Stimulated activated naive CD8-positive, alpha-beta T cell treated with anti-CD3 and anti-CD28 coated beads, Interleukin-15, Interleukin-2, amounts not matched to agents 100 U/mL and 50 U/mL, for 24 hours (primary cell): ENCODE data around the gene ATG13.

Experiments used
- ATAC-seq: fragments of 150-1000 bp; cut with Tn5 transposase; one replicate; pipeline ENCODE4 v1.10.0; 2021
- DNase-seq: peaks from one replicate; pipeline ENCODE4 v3.0.0; 2021

Gene ATG13

DNA sequence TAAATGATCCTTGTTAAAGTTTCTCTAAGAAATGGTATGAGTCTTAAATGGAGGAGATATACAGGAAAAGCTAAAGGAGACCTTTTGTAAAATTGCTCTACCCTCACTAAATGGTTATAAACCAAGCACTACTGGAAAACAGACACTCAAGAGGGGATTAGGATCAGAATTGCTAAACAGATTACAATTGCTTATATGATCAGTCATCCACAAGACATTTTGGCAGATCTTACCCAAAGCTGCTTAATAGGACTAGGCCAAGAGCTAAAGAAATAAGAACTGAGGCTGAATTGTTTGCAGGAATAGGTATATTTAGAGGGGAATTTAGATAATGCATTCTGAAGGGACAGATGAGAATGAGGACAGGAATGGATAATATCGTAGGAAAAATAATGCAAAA, 9.8 kb upstream of the ATG13 start:
- ATAC-seq (no peak), DNase-seq (no peak)

- ATAC-seq: no peak
- DNase-seq: no peak
Observed at GRCh38 chr11:46609386-46609785, 8.0 kb upstream of the ATG13 start.

GRCh38 chr11:46611526-46612304, 5.6 kb upstream of the ATG13 start:
- ATAC-seq (no peak), DNase-seq (no peak)

- ATAC-seq (no peak), DNase-seq (no peak)
Observed at GRCh38 chr11:46612326-46612725, 5.0 kb upstream of the ATG13 start.

GRCh38 chr11:46615756-46616155, 1.6 kb upstream of the ATG13 start:
- no peak for DNase-seq
- no peak for ATAC-seq

- ATAC-seq (peak; percentile 40), DNase-seq (no peak)
Observed at GRCh38 chr11:46616551-46617133, 711 bp upstream of the ATG13 start.

DNA sequence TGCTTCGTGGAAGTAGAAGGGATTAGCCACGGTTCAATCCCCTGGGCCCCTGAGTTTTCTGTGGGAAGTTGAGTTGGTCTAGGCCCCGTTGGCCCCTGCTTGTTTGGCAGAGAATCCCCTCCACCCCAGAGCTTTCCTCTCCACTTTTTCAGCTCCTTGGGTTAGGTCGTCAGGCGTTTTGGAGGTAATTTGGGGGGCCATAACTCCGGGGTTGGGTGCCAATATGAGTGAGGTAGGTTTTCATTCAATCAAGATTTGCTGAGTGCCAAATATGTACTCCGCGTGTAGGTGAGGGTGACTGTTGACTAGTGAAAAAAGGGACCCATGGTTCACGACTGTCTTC, 590 bp downstream of the ATG13 start:
- ATAC-seq (no peak), DNase-seq (no peak)

- ATAC-seq (no peak), DNase-seq (no peak)
Observed at GRCh38 chr11:46618837-46619236, 1.5 kb downstream of the ATG13 start.

GRCh38 chr11:46625406-46625805, 8.1 kb downstream of the ATG13 start:
- no peak for ATAC-seq
- no peak for DNase-seq

- ATAC-seq: no peak
- no peak for DNase-seq
Observed at GRCh38 chr11:46628961-46629360, 11.6 kb downstream of the ATG13 start.

DNA sequence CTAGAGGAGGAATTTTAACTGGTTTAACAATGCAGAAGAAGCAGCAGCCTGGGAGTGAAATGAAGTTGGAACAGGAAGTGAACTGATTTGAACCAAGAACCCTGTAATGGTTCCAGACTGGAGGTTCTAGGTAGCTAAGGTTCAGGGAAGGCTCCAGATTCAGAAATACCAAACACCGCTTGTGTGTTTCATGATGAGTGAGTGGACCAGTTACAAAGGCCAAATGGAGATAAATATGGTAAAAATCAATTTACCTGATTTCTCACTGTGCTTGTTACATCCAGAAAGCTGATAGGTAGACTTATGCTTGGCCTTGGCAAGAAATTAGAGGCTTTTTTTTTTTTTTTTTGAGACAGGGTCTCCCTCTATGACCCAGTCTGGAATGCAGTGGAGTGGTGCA, 12.9 kb downstream of the ATG13 start:
- ATAC-seq: no peak
- DNase-seq: no peak

DNA sequence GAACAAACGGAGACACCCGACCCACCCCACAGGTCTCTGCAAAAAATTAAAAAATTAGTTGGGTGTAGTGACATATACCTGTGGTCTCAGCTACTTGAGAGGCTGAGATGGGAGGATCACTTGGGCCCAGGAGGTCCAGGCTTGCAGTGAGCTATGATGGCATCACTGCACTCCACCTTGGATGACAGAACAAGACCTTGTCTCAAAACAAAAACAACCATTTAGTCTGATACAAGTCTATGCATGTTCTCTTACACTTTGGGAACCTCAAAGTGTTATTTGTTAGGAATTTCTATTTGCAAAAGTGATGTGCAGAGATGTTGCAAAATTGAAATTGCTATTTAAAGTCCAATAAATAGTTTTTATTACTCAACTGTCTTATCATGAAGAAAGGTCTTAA, 14.3 kb downstream of the ATG13 start:
- no peak for DNase-seq
- no peak for ATAC-seq

GRCh38 chr11:46632502-46632901, 15.1 kb downstream of the ATG13 start:
- no peak for ATAC-seq
- no peak for DNase-seq

- ATAC-seq: no peak
- no peak for DNase-seq
Observed at GRCh38 chr11:46633291-46634217, 16.2 kb downstream of the ATG13 start.

DNA sequence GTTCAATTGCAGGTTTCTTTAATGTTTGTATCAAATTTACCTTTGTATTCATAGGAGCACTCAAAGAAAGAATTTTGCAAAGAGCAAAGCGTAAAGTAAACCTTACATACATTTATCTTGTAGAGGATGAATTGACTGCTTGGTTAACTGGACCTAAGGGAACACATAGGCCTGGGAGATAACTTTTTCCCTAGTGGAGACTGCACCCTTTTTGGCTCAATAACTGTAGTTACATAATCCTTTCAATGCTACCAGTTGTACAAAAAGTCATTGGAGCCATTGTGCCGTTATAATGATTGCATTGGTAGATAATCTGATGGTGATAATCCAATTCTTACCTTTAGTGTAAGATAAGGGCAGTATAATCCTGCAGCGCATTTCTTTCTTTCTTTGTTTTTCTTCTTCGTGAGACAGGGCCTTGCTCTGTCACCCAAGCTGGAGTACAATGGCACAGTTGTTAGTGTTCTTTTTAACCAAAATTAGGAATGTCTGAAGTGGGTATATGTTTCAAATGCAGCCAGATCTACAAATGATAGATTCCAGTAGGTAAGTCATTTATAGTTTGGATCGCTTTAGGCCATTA, 18.3 kb downstream of the ATG13 start:
- ATAC-seq (no peak), DNase-seq (no peak)

DNA sequence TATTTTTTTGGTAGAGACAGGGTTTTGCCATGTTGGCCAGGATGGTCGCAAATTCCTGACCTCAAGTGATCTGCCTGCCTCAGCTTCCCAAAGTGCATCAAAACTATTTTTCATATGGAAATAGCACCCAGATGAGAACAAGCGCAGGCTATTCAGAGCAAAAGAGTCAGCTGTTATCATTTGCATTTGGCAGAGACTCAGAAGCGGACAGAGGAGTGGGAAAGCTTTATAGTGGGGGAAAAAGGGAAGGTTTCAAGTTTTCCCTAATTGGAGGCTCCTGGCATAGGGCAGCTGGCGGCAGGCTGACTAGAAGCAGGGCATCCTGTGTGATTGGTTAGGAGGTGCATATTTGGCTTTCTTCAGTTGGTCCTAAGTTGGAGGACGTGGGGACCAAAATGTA, 20.2 kb downstream of the ATG13 start:
- DNase-seq: no peak
- no peak for ATAC-seq

DNA sequence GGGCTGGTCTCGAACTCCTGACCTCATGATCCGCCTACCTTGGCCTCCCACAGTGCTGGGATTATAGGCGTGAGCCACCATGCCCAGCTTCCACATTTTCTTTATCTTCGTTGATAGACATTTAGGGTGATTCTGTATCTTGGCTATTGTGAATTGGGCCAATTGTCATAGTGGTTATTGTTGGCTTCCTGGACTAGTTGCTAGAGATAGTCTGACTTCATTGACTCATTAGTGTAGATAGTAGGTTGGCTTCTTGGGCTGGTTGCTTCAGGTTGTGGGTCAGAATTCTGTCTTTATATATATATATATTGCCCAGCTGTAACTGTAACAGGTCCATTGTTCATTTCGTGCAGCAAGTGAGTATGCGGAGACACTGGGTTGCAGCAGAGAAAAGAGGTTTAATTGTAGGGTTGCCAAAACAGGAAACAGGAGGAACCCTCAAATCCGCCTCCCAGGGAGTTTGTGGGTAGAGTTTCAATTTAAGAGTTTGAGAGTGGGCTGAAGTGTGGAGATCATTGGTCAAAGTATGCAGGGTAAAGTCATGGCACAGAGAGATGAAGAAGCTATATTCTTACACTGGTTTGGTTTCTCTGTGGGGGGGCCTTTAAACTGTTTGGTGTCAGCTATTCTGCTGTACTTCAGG, 22.0 kb downstream of the ATG13 start:
- ATAC-seq (no peak), DNase-seq (no peak)

DNA sequence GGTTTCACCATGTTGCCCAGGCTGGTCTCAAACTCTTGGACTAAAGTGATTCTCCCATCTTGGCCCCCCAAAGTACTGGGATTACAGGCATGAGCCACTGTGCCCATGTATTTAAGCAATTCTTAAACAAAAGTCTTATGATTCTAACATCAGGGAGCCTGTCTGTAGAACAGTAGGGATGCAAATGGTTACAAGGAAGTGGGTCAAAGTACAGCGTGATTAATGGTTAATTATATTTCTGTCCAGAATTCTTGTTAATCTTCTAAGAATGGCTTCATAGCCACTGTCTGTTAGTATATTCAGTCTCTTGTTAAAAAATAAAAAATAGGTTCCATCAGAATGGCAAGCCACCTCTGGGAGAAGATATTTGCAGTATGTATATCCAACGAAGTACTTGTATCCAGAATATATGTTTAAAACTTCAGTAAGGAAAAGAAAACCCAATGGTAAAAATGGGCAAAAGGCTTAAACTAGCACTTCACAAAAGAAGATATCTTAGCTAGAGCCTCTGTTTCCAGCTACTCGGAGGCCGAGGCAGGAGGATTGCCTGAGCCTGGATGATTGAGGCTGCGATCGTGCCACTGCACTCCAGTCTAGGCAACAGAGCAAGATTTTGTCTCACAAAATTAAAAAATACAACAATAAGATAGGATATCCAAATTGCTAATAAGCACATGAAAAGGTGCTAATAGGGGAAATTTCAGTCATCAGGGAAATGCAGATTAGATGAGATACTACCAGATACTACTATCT, 22.9 kb downstream of the ATG13 start:
- no peak for DNase-seq
- no peak for ATAC-seq

GRCh38 chr11:46641639-46642038, 24.3 kb downstream of the ATG13 start:
- ATAC-seq (no peak), DNase-seq (no peak)

DNA sequence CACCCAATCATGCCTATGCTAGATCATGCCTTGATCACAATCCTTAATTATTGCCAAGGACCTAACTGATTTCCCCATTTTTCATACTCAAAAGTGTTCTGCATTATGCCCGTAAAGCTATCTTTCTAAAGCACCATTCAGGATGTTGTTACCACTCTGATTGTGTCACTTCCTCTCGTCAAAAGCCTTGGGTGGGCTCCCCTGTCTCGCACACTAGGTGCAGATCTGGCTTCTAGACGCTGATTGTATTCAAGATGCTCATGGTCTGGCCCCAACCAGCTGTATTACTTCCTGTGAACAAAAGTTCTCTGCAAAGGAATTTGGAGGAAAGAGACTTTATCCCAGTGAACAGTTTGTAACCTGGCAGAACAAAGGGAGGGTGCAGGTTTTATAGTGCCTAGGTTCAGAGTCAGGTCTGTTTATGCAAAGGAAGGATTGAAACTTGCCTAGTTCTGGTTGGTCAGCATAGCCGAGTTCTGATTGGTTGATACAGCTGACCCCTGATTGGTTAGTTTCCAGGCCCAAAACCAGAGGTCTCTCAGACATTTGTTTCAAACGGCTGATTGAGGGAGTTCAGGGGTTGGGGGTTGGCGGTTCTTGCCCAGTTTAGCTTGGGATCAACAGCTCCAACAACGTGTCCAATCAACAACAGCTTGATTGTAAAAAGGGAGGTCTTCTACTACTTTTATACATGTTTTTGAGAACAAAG, 25.4 kb downstream of the ATG13 start:
- DNase-seq: no peak
- ATAC-seq: no peak

- DNase-seq (no peak), ATAC-seq (no peak)
Observed at GRCh38 chr11:46643531-46643930, 26.2 kb downstream of the ATG13 start.
